Upper lobe of right lung (tissue), 1 donor: ENCODE data around the gene LMO7. TPM values are rescaled to one million over a fixed set of nuclear protein-coding genes. Genes with fewer than 3 reads are reported as not detected.

Experiments
- ATAC-seq: fragments of 200-7000 bp; cut with Tn5 transposase; one replicate; pipeline ENCODE4 v1.9.1; 2020; ENCODE audit warnings: mild to moderate bottlenecking, moderate library complexity
- DNase-seq: peaks from one replicate; pipeline ENCODE4 v3.0.0-alpha.2; 2020
- H3K27ac ChIP-seq: fragments of 200-600 bp; one replicate; pipeline ENCODE4 v1.8.0; 2022
- H3K27me3 ChIP-seq: fragments of 200-600 bp; one replicate; pipeline ENCODE4 v1.8.0; 2022; ENCODE audit warnings: mild to moderate bottlenecking
- H3K36me3 ChIP-seq: fragments of 200-600 bp; one replicate; pipeline ENCODE4 v1.8.0; 2022
- H3K4me1 ChIP-seq: fragments of 200-600 bp; one replicate; pipeline ENCODE4 v1.8.0; 2022
- H3K4me3 ChIP-seq: fragments of 200-600 bp; one replicate; pipeline ENCODE4 v1.8.0; 2022; ENCODE audit warnings: mild to moderate bottlenecking
- H3K9me3 ChIP-seq: fragments of 200-600 bp; one replicate; pipeline ENCODE4 v1.8.0; 2022
- CTCF ChIP-seq: fragments of 200-600 bp; IDR thresholded peaks from one replicate; pipeline ENCODE4 v1.8.0; 2022; ENCODE audit warnings: antibody characterized with exemption
- intact Hi-C: fragments of 100-400 bp; cut with DNase I; formaldehyde crosslinking; loops from one replicate; pipeline ENCODE4 v1.11.0; 2022
- total RNA-seq: library from RNA; stranded (reverse); fragmentation: NEBNext Ultra II Directional; extraction: Animal tissue kit (Norgen Biotek cat#: 25700); gene quantifications from one replicate; pipeline ENCODE4 v1.2.1, GENCODE V29; 2021
- donor health status: DM: no; HTN: yes; CAD: no; lungs with severe emphysema.

LMO7 gene
- total RNA-seq, 1 donor from 2014 or later, result 549 TPM

GRCh38 chr13:75700552-75700951 is 64.4 kb downstream of the LMO7 start:
- no peaks in the 10 kb centered on the region for H3K36me3 ChIP-seq
- DNase-seq (no peak), ATAC-seq (no peak)
- no peaks in the 10 kb centered on the region for H3K9me3 ChIP-seq
- no peak overlapping the region for H3K27ac ChIP-seq
- H3K27me3 ChIP-seq, result no peaks in the 10 kb centered on the region
- TF ChIP-seq CTCF, result no peak
- H3K4me1 ChIP-seq, result peaks cover 4% of the 10 kb centered on the region
- intact Hi-C loops, result loop anchor here (10.0 kb wide), 1 partner anchor 144 kb away; no protein-coding TSS in a partner anchor
- no peak overlapping the region for H3K4me3 ChIP-seq

GRCh38 chr13:75702476-75702875 is 66.3 kb downstream of the LMO7 start:
- no peak for TF ChIP-seq CTCF
- H3K9me3 ChIP-seq, result no peaks in the 10 kb centered on the region
- no peaks in the 10 kb centered on the region for H3K27me3 ChIP-seq
- H3K36me3 ChIP-seq, result no peaks in the 10 kb centered on the region
- H3K4me1 ChIP-seq, result no peaks in the 10 kb centered on the region
- no peak overlapping the region for H3K27ac ChIP-seq
- H3K4me3 ChIP-seq, result no peak overlapping the region
- ATAC-seq (no peak), DNase-seq (no peak)
- intact Hi-C loops, result loop anchor here (10.0 kb wide), 1 partner anchor 142 kb away; no protein-coding TSS in a partner anchor

- H3K4me1 ChIP-seq, result no peaks in the 10 kb centered on the region
- ATAC-seq (no peak), DNase-seq (no peak)
- H3K27me3 ChIP-seq, result no peaks in the 10 kb centered on the region
- H3K4me3 ChIP-seq, result no peak overlapping the region
- no peak overlapping the region for H3K27ac ChIP-seq
- intact Hi-C loops, result loop anchor here (10.0 kb wide), 1 partner anchor 141 kb away; no protein-coding TSS in a partner anchor
- H3K36me3 ChIP-seq, result no peaks in the 10 kb centered on the region
- H3K9me3 ChIP-seq, result no peaks in the 10 kb centered on the region
- TF ChIP-seq CTCF, result no peak
These were observed 67.6 kb downstream of the LMO7 start for GRCh38 chr13:75703769-75704168.

- no peak for DNase-seq
- intact Hi-C loops, result loop anchor here (10.0 kb wide), 1 partner anchor 140 kb away; no protein-coding TSS in a partner anchor
- H3K27ac ChIP-seq, result peak overlapping the region; percentile 80
- no peaks in the 10 kb centered on the region for H3K36me3 ChIP-seq
- peak overlapping the region; percentile 2 for H3K4me3 ChIP-seq
- H3K4me1 ChIP-seq, result no peaks in the 10 kb centered on the region
- H3K9me3 ChIP-seq, result no peaks in the 10 kb centered on the region
- peak; percentile 53 for ATAC-seq
- no peaks in the 10 kb centered on the region for H3K27me3 ChIP-seq
- no peak for TF ChIP-seq CTCF
These were observed 68.2 kb downstream of the LMO7 start for GRCh38 chr13:75704194-75704926.

GRCh38 chr13:75704927-75705288 is 68.8 kb downstream of the LMO7 start:
- Histone ChIP-seq H3K27ac (peak overlapping the region; percentile 80), H3K9me3 (no peaks in the 10 kb centered on the region), H3K36me3 (no peaks in the 10 kb centered on the region), H3K27me3 (no peaks in the 10 kb centered on the region), H3K4me1 (no peaks in the 10 kb centered on the region), H3K4me3 (peak overlapping the region; percentile 2)
- peak; percentile 96 for ATAC-seq
- intact Hi-C loops, result loop anchor here (10.0 kb wide), 1 partner anchor 140 kb away; no protein-coding TSS in a partner anchor
- DNase-seq, result peak; percentile 84
- TF ChIP-seq CTCF, result peak; percentile 14
